HFFc6 (cell line): ENCODE results near the gene HSD17B8. TPM values are rescaled to one million over a fixed set of nuclear protein-coding genes. Genes with fewer than 3 reads are reported as not detected.

Source experiments
- DNase-seq: peaks from one replicate; pipeline ENCODE4 v3.0.0-alpha.2; 2018
- H3K27ac Mint-ChIP-seq: 2 replicates; pipeline ENCODE4 v1.8.0; 2020; ENCODE audit warnings: mild to moderate bottlenecking, mixed read lengths
- H3K27me3 Mint-ChIP-seq: 2 replicates; pipeline ENCODE4 v1.8.0; 2021; ENCODE audit warnings: mild to moderate bottlenecking, moderate library complexity, mixed read lengths; ENCODE audit not compliant: insufficient read depth
- H3K36me3 Mint-ChIP-seq: 2 replicates; pipeline ENCODE4 v1.8.0; 2021; ENCODE audit warnings: low read depth, mixed read lengths
- H3K4me1 Mint-ChIP-seq: 2 replicates; pipeline ENCODE4 v1.8.0; 2020; ENCODE audit warnings: low read depth, mixed read lengths
- H3K4me3 Mint-ChIP-seq: 2 replicates; pipeline ENCODE4 v1.8.0; 2020; ENCODE audit warnings: mild to moderate bottlenecking, moderate library complexity, mixed read lengths
- H3K9me3 Mint-ChIP-seq: 2 replicates; pipeline ENCODE4 v1.8.0; 2020; ENCODE audit warnings: mild to moderate bottlenecking, mixed read lengths
- total RNA-seq, 6 experiments: library from RNA; stranded (reverse); fragmentation: NEBNext Ultra II Directional; extraction: Animal tissue kit (Norgen Biotek cat#: 25700); gene quantifications; 2 replicates in 1 of 6; 3 replicates in 5 of 6; pipeline ENCODE4 v1.2.3, GENCODE V29; 2021
- TF ChIP-seq, protein P1 (sequence below): fragments of 200-600 bp; sonication (generic); IDR thresholded peaks from 2 replicates; pipeline ENCODE4 v1.5.0; 2021; ENCODE audit warnings: antibody characterized with exemption, mild to moderate bottlenecking

The HSD17B8 gene
- total RNA-seq, 6 experiments from 2014 or later = 0.39 to 1.2 (median 0.73) TPM

DNA sequence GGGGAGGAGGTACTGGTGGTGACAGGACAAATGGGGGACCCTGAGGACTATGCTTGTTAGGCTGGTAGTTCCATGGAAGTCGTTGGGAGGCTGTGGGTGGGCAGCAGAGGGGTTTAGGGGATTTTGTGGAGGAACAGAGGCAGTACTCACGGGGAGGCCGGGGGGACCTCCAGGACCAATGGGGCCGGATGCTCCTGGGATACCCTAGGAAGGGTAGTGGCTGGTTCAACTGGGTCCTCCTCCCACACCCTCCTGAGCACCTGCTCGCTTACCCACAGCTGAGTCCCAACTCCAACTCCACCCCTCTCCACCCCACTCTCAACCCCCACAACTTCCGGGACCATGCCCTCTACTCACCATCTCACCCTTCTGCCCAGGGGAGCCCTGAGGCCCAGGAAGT lies 38.1 kb upstream of the HSD17B8 start:
- Mint-ChIP-seq H3K4me3 (no peak overlapping the region), H3K27ac (no peak overlapping the region), H3K36me3 (no peaks in the 10 kb centered on the region), H3K27me3 (peaks cover 28% of the 10 kb centered on the region), H3K4me1 (peaks cover 9% of the 10 kb centered on the region), H3K9me3 (no peaks in the 10 kb centered on the region)
- TF ChIP-seq, protein P1, sequence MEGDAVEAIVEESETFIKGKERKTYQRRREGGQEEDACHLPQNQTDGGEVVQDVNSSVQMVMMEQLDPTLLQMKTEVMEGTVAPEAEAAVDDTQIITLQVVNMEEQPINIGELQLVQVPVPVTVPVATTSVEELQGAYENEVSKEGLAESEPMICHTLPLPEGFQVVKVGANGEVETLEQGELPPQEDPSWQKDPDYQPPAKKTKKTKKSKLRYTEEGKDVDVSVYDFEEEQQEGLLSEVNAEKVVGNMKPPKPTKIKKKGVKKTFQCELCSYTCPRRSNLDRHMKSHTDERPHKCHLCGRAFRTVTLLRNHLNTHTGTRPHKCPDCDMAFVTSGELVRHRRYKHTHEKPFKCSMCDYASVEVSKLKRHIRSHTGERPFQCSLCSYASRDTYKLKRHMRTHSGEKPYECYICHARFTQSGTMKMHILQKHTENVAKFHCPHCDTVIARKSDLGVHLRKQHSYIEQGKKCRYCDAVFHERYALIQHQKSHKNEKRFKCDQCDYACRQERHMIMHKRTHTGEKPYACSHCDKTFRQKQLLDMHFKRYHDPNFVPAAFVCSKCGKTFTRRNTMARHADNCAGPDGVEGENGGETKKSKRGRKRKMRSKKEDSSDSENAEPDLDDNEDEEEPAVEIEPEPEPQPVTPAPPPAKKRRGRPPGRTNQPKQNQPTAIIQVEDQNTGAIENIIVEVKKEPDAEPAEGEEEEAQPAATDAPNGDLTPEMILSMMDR = no peak
- DNase-seq = no peak

DNA sequence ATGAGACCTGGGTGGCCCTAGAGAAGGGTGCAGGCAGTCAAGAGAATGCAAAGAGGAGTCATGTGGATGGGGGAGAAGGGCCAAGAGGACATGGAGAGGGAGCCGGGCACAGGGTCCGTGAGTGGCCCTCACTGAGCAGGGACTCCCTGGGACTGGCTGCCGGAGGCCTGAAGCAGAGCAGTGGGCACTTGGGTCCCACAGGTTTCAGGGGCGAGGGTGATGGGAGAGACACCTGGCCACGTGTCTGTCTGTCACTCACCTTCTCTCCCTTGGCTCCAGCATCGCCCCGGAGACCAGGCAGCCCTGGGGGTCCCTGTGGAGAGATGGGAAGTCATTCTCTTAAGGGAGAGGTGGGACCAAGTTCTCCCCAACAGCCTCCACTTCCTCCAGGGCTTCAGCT lies 37.6 kb upstream of the HSD17B8 start:
- DNase-seq = no peak
- TF ChIP-seq, protein P1 = no peak
- no peak overlapping the region for H3K27ac Mint-ChIP-seq
- peaks cover 28% of the 10 kb centered on the region for H3K27me3 Mint-ChIP-seq
- no peaks in the 10 kb centered on the region for H3K9me3 Mint-ChIP-seq
- no peaks in the 10 kb centered on the region for H3K36me3 Mint-ChIP-seq
- H3K4me1 Mint-ChIP-seq = peaks cover 5% of the 10 kb centered on the region
- H3K4me3 Mint-ChIP-seq = no peak overlapping the region

DNA sequence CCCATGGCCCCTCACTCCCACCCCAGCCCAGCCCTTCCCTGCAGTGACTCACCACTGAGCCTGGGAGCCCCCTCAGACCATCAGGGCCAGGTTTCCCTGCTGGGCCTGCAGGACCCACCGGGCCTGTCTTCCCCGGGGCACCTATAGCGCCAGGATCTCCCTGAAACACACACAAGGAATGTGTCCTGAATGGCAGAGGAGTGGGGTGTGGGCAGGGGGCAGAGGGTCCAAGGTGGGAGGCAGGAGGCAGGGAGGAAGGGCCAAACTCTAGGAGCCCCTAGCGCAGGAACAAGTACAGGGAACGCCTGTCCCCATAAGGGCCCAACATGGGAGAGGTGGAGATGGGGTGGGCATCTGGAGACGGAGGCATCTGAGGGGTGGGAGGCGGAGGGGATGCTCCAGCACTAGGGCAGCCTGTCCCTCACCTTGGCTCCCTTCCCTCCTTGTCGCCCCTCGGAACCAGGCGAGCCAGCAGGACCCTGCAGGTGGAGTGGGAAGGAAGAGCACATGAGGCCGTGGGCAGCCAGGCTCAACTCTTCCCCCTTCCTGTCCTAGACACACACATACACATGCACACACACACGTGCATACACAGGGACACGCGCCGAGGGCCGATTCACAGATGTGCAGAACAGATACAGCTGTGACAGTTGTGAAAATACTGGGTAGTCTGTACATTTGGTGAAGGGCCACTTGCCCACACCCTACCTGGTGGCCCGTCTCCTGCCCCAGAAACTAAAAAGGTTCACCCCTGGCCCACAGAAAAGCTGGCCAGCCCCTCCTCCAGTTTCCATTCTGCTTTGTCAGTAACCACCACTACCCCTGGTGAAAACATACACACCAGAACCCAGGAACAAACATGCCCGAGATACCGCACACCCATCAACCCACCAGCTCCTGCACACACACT lies 36.8 kb upstream of the HSD17B8 start:
- Mint-ChIP-seq H3K27ac (no peak overlapping the region), H3K4me3 (no peak overlapping the region), H3K27me3 (peaks cover 28% of the 10 kb centered on the region), H3K36me3 (no peaks in the 10 kb centered on the region), H3K4me1 (no peaks in the 10 kb centered on the region), H3K9me3 (no peaks in the 10 kb centered on the region)
- DNase-seq = no peak
- TF ChIP-seq, protein P1 = no peak

GRCh38 chr6:33168284-33168601 lies 36.2 kb upstream of the HSD17B8 start:
- H3K4me3 Mint-ChIP-seq = no peak overlapping the region
- no peak overlapping the region for H3K27ac Mint-ChIP-seq
- DNase-seq = no peak
- H3K9me3 Mint-ChIP-seq = no peaks in the 10 kb centered on the region
- TF ChIP-seq, protein P1 = no peak
- H3K27me3 Mint-ChIP-seq = peaks cover 28% of the 10 kb centered on the region
- H3K4me1 Mint-ChIP-seq = no peaks in the 10 kb centered on the region
- no peaks in the 10 kb centered on the region for H3K36me3 Mint-ChIP-seq

- Mint-ChIP-seq H3K4me1 (no peaks in the 10 kb centered on the region), H3K27me3 (peaks cover 28% of the 10 kb centered on the region), H3K27ac (no peak overlapping the region), H3K36me3 (no peaks in the 10 kb centered on the region), H3K9me3 (no peaks in the 10 kb centered on the region), H3K4me3 (no peak overlapping the region)
- DNase-seq = no peak
- TF ChIP-seq, protein P1 = no peak
Observed at GRCh38 chr6:33168639-33169038, 35.8 kb upstream of the HSD17B8 start.
